Activated CD8-positive, alpha-beta memory T cell treated with anti-CD3 and anti-CD28 coated beads, Interleukin-2, amount 50 U/mL, for 1 hour (primary cell): ENCODE results near the gene FRMD7.

Experiments
- DNase-seq: peaks from one replicate; pipeline ENCODE4 v3.0.0-alpha.2; 2020; ENCODE audit errors: extremely low read depth

FRMD7 gene

DNA sequence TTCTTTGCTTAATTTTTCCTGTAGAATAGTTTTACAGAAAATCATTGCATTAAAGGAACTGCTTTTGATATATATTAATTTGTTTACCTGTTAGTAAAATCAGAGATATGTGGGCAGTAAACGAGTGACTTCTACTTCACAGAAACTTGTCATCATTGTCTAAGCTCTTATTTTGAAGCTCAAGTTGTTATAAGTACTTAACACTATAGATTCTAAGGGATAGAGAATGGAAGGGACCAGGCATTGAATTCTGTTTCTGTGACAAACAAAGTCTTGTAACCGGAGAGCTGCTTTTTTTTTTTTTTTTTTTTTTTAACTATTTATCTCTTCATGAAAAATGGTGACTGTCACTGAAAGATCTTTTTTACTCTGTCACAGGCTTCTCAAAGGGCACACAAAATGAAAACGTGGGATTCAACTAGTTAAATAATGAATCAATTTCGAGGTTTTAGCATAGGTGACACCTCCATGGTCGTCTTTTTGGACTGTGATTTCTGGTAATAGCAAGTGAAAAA lies 90.3 kb downstream of the FRMD7 start:
- DNase-seq, result no peak

DNA sequence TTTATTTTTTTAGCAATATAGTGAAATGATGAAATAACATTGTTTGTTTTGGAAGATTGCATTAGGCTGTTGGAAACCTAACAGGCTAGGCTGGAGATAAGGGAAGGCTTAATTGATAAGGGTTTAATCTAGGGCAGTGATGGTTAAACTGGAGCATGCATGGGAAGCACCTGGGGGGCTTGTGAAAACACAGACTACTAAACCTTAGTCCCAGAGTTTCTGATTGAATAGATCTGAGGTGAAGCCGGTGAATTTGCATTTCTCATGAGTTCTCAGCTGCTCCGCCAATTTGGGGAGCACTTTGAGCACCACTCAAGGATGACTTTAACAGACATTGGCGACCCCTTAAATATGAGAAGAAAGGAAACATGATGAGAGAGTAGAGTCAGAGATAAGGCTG lies 93.2 kb downstream of the FRMD7 start:
- no peak for DNase-seq

DNA sequence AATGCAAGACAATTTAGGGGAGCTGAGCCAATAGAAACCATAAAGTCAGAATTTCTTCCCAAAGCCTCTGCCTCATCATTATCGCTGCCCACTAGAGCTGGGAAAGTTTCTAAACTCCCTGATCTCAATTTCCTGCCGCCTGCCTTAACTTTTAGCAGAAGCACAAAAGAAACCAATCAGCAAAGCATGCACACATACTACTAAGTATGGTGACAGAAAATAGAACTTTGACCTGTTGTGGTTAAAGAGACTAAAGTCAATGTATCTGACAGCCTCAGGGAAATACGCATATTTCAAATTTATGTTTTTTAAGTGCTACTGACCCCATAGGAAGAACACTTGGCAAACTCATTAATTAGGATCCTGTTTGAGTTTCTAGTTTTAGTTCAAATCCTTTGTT lies 94.7 kb downstream of the FRMD7 start:
- no peak for DNase-seq

DNA sequence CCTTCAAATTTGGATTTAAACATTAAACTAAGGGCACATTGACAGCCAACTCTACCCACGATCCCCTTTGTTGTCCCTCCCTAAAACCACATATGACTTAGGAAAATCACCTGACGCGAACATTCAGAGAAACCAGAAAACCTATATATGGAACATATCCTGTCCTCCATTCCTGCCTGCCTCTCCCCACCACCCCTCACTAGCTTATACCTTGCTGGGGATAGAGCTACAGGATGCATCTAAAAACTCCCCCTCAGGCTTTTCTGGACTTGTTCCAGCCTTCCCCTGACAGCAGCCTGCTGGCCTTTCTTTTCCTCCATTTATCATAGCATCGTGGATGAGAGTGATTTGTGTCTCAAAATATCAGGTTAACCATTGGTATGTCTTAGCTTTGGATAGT lies 96.0 kb downstream of the FRMD7 start:
- no peak for DNase-seq

DNA sequence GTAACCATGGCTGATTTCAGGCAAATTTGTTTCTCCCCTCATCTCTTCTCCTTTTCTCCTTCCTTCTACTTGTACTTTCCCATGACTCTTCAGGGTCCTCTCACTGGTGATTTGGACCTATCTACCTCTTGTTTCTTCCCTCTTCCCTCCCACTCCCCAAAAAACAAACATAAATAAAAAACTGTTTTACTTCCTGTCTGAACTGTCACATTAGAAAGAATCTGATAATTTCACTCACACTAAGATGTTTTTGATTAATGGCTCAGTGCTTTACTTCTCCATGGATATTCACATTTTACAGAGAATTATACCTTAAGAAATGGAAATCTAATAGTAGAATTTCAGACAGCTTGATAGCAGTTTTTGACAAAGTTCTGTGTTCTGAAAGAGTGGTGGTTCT lies 97.6 kb downstream of the FRMD7 start:
- DNase-seq, result no peak
